Thyroid gland (tissue), 4 donors: ENCODE measurements around the gene FOXN4. TPM values are rescaled to one million over a fixed set of nuclear protein-coding genes. Genes with fewer than 3 reads are reported as not detected.
"Not testable (repeated sequence)": the region's sequence is repeated elsewhere in the genome, so short reads cannot be mapped to it uniquely, and the experiment has no call there.

Experiments used
- DNase-seq, 2 donors: peaks; one replicate each; pipeline ENCODE4 v3.0.0-alpha.2; 2019
- H3K27ac ChIP-seq, 3 donors: fragments of 200-600 bp; sonication (generic); 1 replicate in 2 of 3; 2 replicates in 1 of 3; pipeline ENCODE4 v1.5.1; 2016 to 2019; ENCODE audit warnings: mild to moderate bottlenecking in 1 of 3, moderate library complexity in 1 of 3
- H3K27me3 ChIP-seq: fragments of 200-600 bp; sonication (generic); one replicate; pipeline ENCODE4 v1.5.1; 2019
- H3K36me3 ChIP-seq, 2 donors: fragments of 200-600 bp; sonication (generic); one replicate each; pipeline ENCODE4 v1.5.1; 2016 to 2019
- H3K4me1 ChIP-seq, 2 donors: fragments of 200-600 bp; sonication (generic); one replicate each; pipeline ENCODE4 v1.5.1; 2017 to 2019
- H3K4me3 ChIP-seq, 3 donors: fragments of 200-600 bp; sonication (generic); replicated peaks in 1 of 3; 1 replicate in 2 of 3; 2 replicates in 1 of 3; pipeline ENCODE4 v1.5.1; 2016; ENCODE audit warnings: mild to moderate bottlenecking in 1 of 3
- H3K9me3 ChIP-seq: fragments of 200-600 bp; sonication (generic); one replicate; pipeline ENCODE4 v1.5.1; 2017
- CTCF ChIP-seq, 6 experiments: fragments of 200-600 bp in 3 of 6; fragments of 450-650 bp in 3 of 6; sonication (generic) in 3 of 6; IDR thresholded peaks; one replicate each; pipeline ENCODE4 v1.5.1; 2016 to 2019; ENCODE audit warnings: antibody characterized with exemption in 6 of 6, mild to moderate bottlenecking in 2 of 6, inconsistent platforms in 1 of 6, moderate library complexity in 1 of 6
- POLR2A ChIP-seq, 2 donors: fragments of 450-650 bp; IDR thresholded peaks; one replicate each; pipeline ENCODE4 v1.6.1; 2017; ENCODE audit warnings: antibody characterized with exemption in 2 of 2, mild to moderate bottlenecking in 2 of 2, moderate library complexity in 1 of 2
- WGBS, 2 donors: methylation state at CpG; one replicate each; pipeline ENCODE4 v1.1.5; 2017; 5-methylcytosine and 5-hydroxymethylcytosine counted together
- intact Hi-C: fragments of 100-400 bp; cut with DNase I; formaldehyde crosslinking; loops from one replicate; pipeline ENCODE4 v1.15.1; 2023
- total RNA-seq, 4 donors: library from RNA; depleted of rRNA; stranded (reverse); fragments of >200 nt; gene quantifications; one replicate each; pipeline ENCODE4 v1.2.3, GENCODE V29; 2016

The FOXN4 gene
- total RNA-seq, 4 donors from 2014 or later: not detected

GRCh38 chr12:109334887-109335286, 25.8 kb upstream of the FOXN4 start:
- Histone ChIP-seq H3K27me3 (no peaks in the 10 kb centered on the region), H3K4me1 (no peaks in the 10 kb centered on the region), H3K9me3 (no peaks in the 10 kb centered on the region), H3K27ac (no peak overlapping the region), H3K4me3 (no peak overlapping the region), H3K36me3 (no peaks in the 10 kb centered on the region)
- 96 to 97% methylated on average over 2 of the region's 2 CpGs for WGBS, 2 donors
- TF ChIP-seq CTCF (IDR thresholded peaks at IDR 0.05): no peak
- TF ChIP-seq POLR2A (IDR thresholded peaks at IDR 0.05): no peak
- intact Hi-C loops: no loop called here
- no peak for DNase-seq

GRCh38 chr12:109331301-109331952, 22.3 kb upstream of the FOXN4 start:
- 31 to 36% methylated on average over 7 of the region's 7 CpGs for WGBS, 2 donors
- TF ChIP-seq POLR2A (IDR thresholded peaks at IDR 0.05): no peak
- TF ChIP-seq CTCF (IDR thresholded peaks at IDR 0.05): no peak
- H3K4me3 ChIP-seq: no peak overlapping the region
- no peaks in the 10 kb centered on the region for H3K27me3 ChIP-seq
- no peak overlapping the region for H3K27ac ChIP-seq
- intact Hi-C loops: no loop called here
- H3K4me1 ChIP-seq: no peaks in the 10 kb centered on the region
- no peaks in the 10 kb centered on the region for H3K9me3 ChIP-seq
- DNase-seq: no peak
- no peaks in the 10 kb centered on the region for H3K36me3 ChIP-seq

- TF ChIP-seq CTCF (IDR thresholded peaks at IDR 0.05) (no peak), POLR2A (IDR thresholded peaks at IDR 0.05) (no peak)
- no peak for DNase-seq
- intact Hi-C loops: no loop called here
- no peak overlapping the region for H3K4me3 ChIP-seq
- 87 to 90% methylated on average over 16 of the region's 16 CpGs for WGBS, 2 donors
- no peaks in the 10 kb centered on the region for H3K27me3 ChIP-seq
- H3K36me3 ChIP-seq: no peaks in the 10 kb centered on the region
- no peaks in the 10 kb centered on the region for H3K9me3 ChIP-seq
- H3K27ac ChIP-seq: no peak overlapping the region
- H3K4me1 ChIP-seq: no peaks in the 10 kb centered on the region
These were observed 21.5 kb upstream of the FOXN4 start for GRCh38 chr12:109330282-109331230.

GRCh38 chr12:109329686-109330085, 20.6 kb upstream of the FOXN4 start:
- Histone ChIP-seq H3K4me3 (no peak overlapping the region), H3K4me1 (no peaks in the 10 kb centered on the region), H3K36me3 (no peaks in the 10 kb centered on the region), H3K9me3 (no peaks in the 10 kb centered on the region), H3K27me3 (no peaks in the 10 kb centered on the region), H3K27ac (no peak overlapping the region)
- intact Hi-C loops: no loop called here
- WGBS, 2 donors: 64 to 71% methylated on average over 7 of the region's 7 CpGs
- no peak for DNase-seq
- no peak for TF ChIP-seq POLR2A (IDR thresholded peaks at IDR 0.05)
- no peak for TF ChIP-seq CTCF (IDR thresholded peaks at IDR 0.05)

GRCh38 chr12:109329003-109329402, 19.9 kb upstream of the FOXN4 start:
- no peak for DNase-seq
- 84 to 87% methylated on average over 3 of the region's 3 CpGs for WGBS, 2 donors
- H3K4me1 ChIP-seq: no peaks in the 10 kb centered on the region
- TF ChIP-seq POLR2A (IDR thresholded peaks at IDR 0.05): no peak
- no peak overlapping the region for H3K27ac ChIP-seq
- intact Hi-C loops: no loop called here
- no peaks in the 10 kb centered on the region for H3K9me3 ChIP-seq
- H3K4me3 ChIP-seq: no peak overlapping the region
- H3K36me3 ChIP-seq: no peaks in the 10 kb centered on the region
- no peaks in the 10 kb centered on the region for H3K27me3 ChIP-seq

GRCh38 chr12:109321294-109321693, 12.2 kb upstream of the FOXN4 start:
- WGBS, 2 donors: 90 to 93% methylated on average over 8 of the region's 8 CpGs
- H3K36me3 ChIP-seq, DNase-seq, intact Hi-C loops, H3K9me3 ChIP-seq, H3K27me3 ChIP-seq, H3K4me1 ChIP-seq, H3K27ac ChIP-seq, H3K4me3 ChIP-seq: not testable (repeated sequence)
